ENCODE measurements around the gene AMZ1.

Gene AMZ1

DNA sequence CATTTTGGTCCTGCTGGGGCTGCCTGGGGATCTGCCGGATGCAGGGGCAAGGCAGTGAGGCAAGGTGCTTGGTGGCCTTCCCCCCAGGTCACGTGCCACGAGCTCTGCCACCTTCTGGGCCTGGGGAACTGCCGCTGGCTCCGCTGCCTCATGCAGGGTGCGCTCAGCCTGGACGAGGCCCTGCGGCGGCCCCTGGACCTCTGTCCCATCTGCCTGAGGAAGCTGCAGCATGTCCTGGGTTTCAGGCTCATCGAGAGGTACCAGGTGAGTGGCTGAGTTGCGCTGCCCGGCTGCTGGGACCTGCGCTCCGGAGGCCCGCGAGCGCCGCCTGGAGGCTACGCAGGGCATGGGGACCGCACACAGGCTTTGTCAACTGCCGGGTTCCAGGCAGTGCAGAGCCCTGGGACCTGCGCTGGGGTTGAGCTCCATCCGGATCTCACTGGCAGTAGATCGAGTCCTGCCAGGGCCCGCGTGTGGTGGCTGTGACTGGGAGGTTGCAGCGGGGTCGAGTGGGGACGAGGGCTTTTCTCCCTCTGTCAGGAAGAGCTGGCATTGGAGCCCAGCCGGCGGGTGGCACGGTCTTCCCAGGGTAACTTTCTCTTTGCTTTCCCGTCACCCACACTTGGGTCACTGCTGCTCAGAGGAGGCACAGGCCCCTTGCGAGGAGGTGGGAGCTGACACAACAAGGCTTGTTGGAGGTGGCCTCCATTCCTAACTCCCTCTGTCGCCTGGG is 21.7 kb downstream of the AMZ1 start:
- H3K4me1 ChIP-seq (ENCODE audit: control insufficient read depth in 1 of 2, insufficient read depth in 2 of 2, low read length in 2 of 2), result no peaks in the 10 kb centered on the region
- no peaks in the 10 kb centered on the region for H3K27me3 ChIP-seq (ENCODE audit: low read depth, low read length)
- H3K4me3 ChIP-seq (ENCODE audit: low read depth in 1 of 2, low read length in 2 of 2), result peak overlapping the region; percentile 12 to 48
- H3K36me3 ChIP-seq (ENCODE audit: control insufficient read depth in 1 of 2, insufficient read depth in 2 of 2, low read length in 2 of 2), result peaks cover 0 to under 1% of the 10 kb centered on the region in 2 donors
- peaks cover 0 to 3% of the 10 kb centered on the region in 2 donors for H3K9me3 ChIP-seq (ENCODE audit: control insufficient read depth in 1 of 2, low read length in 2 of 2)
- no peak overlapping the region for H3K27ac ChIP-seq (ENCODE audit: low read length)

DNA sequence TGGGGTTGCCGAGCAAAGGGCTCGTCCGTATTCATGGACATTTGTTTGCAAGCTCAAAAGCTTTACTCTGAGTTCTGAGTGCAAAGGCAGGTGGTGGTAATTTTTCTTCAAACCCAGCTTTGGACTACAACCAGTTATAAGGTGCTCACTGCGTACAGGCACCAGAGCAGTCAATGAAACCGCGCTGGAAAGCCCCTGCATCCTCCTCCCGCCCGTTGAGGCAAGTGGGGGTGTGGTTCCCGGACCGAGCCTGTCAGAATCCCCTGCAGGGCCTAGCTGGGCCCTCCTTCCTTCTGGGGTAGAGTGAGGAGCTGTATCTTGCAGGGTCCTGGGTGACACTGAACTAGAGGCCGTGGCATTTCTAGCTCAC is 22.3 kb downstream of the AMZ1 start:
- Histone ChIP-seq H3K4me3 (ENCODE audit: low read depth in 1 of 2, low read length in 2 of 2) (peak overlapping the region in 1 of 2 donors; percentile 48), H3K9me3 (ENCODE audit: control insufficient read depth in 1 of 2, low read length in 2 of 2) (no peaks in the 10 kb centered on the region), H3K4me1 (ENCODE audit: control insufficient read depth in 1 of 2, insufficient read depth in 2 of 2, low read length in 2 of 2) (no peaks in the 10 kb centered on the region), H3K27me3 (ENCODE audit: low read depth, low read length) (no peaks in the 10 kb centered on the region), H3K27ac (ENCODE audit: low read length) (no peak overlapping the region), H3K36me3 (ENCODE audit: control insufficient read depth in 1 of 2, insufficient read depth in 2 of 2, low read length in 2 of 2) (peaks cover 0 to 3% of the 10 kb centered on the region in 2 donors)

DNA sequence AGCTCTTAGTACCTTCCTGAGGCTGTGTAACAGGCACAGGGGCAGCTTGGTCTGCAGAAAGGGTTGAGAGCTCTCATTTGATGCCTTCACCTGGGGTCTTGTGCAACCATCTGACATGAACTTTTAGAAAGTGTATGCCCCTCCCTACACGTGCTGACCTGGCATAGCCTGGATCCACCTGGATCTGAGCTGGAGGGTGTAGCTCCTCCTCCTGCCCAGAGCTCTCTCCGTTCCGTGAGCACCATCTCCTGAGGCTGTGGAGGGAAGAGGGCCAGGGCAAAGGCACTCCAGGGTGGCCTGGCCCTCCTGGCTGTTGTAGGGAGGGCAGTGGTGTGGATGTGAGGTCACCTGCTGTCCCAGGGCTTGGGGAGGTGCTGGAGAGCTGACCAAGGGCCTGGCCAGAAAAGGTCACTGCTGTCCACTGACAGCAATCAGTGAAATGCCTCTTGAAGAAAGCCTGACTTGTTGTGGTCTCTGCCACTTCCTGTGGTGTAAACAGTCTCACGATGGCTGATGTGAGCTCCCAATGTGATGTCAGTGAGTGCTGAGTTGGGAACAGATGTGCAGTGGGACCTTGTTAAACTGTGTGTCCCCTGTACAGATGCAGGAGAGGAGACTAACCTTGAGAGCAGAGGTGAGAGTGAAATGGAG is 23.0 kb downstream of the AMZ1 start:
- Histone ChIP-seq H3K27ac (ENCODE audit: low read length) (no peak overlapping the region), H3K4me3 (ENCODE audit: low read depth in 1 of 2, low read length in 2 of 2) (no peak overlapping the region), H3K9me3 (ENCODE audit: control insufficient read depth in 1 of 2, low read length in 2 of 2) (no peaks in the 10 kb centered on the region), H3K4me1 (ENCODE audit: control insufficient read depth in 1 of 2, insufficient read depth in 2 of 2, low read length in 2 of 2) (peaks cover 3 to 4% of the 10 kb centered on the region in 2 donors), H3K27me3 (ENCODE audit: low read depth, low read length) (no peaks in the 10 kb centered on the region), H3K36me3 (ENCODE audit: control insufficient read depth in 1 of 2, insufficient read depth in 2 of 2, low read length in 2 of 2) (peaks cover 0 to 3% of the 10 kb centered on the region in 2 donors)

DNA sequence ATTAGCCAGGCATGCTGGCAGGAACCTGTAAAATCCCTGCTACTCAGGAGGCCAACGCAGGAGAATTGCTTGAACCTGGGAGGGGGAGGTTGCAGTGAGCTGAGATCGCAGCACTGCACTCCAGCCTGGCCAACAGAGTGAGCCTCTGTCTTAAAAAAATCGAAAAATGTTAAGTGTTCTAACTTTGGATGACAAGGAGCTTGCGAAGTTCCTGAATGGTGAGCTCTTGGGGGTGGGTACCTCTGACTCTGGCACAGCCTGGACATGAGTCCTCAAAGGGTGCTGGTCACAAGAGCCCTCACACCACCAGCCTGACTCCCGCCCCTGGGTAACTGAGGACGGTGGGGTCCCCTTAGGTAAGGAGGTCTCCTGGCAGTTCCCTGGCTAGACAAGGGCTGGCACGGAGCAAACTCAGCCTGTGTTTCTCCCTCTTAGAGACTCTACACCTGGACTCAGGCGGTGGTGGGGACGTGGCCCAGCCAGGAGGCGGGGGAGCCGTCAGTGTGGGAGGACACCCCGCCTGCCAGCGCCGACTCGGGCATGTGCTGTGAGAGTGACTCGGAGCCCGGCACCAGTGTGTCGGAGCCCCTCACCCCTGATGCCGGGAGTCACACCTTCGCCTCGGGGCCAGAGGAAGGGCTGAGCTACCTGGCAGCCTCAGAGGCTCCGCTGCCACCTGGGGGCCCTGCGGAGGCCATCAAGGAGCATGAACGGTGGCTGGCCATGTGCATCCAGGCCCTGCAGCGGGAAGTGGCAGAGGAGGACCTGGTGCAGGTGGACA is 24.1 kb downstream of the AMZ1 start:
- no peaks in the 10 kb centered on the region for H3K27me3 ChIP-seq (ENCODE audit: low read depth, low read length)
- no peak overlapping the region for H3K27ac ChIP-seq (ENCODE audit: low read length)
- H3K9me3 ChIP-seq (ENCODE audit: control insufficient read depth in 1 of 2, low read length in 2 of 2), result no peaks in the 10 kb centered on the region
- peaks cover 6 to 14% of the 10 kb centered on the region in 2 donors for H3K4me1 ChIP-seq (ENCODE audit: control insufficient read depth in 1 of 2, insufficient read depth in 2 of 2, low read length in 2 of 2)
- peaks cover 0 to 3% of the 10 kb centered on the region in 2 donors for H3K36me3 ChIP-seq (ENCODE audit: control insufficient read depth in 1 of 2, insufficient read depth in 2 of 2, low read length in 2 of 2)
- no peak overlapping the region for H3K4me3 ChIP-seq (ENCODE audit: low read depth in 1 of 2, low read length in 2 of 2)

DNA sequence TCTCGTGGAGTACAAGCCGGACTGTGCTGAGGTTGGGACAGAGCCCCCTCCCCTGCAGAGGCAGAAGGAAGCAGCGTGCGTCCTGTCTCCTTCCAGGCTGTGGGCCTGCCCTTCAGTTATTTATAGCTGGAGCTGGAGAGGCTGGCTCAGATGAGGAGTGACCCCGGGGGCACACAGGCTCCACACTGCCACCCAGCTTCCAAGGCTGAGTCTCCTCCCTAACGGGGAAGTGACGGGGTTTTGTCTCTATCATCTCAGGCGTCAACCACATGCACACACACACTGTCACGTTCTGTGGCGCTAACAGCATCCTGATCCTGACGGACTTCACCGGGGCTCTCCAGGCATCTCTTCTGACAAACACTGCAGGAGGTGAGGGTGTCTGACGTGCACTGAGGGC is 25.4 kb downstream of the AMZ1 start:
- H3K4me3 ChIP-seq (ENCODE audit: low read depth in 1 of 2, low read length in 2 of 2), result no peak overlapping the region
- no peak overlapping the region for H3K27ac ChIP-seq (ENCODE audit: low read length)
- peaks cover 6 to 22% of the 10 kb centered on the region in 2 donors for H3K4me1 ChIP-seq (ENCODE audit: control insufficient read depth in 1 of 2, insufficient read depth in 2 of 2, low read length in 2 of 2)
- H3K9me3 ChIP-seq (ENCODE audit: control insufficient read depth in 1 of 2, low read length in 2 of 2), result no peaks in the 10 kb centered on the region
- H3K27me3 ChIP-seq (ENCODE audit: low read depth, low read length), result no peaks in the 10 kb centered on the region
- peaks cover 0 to 3% of the 10 kb centered on the region in 2 donors for H3K36me3 ChIP-seq (ENCODE audit: control insufficient read depth in 1 of 2, insufficient read depth in 2 of 2, low read length in 2 of 2)

DNA sequence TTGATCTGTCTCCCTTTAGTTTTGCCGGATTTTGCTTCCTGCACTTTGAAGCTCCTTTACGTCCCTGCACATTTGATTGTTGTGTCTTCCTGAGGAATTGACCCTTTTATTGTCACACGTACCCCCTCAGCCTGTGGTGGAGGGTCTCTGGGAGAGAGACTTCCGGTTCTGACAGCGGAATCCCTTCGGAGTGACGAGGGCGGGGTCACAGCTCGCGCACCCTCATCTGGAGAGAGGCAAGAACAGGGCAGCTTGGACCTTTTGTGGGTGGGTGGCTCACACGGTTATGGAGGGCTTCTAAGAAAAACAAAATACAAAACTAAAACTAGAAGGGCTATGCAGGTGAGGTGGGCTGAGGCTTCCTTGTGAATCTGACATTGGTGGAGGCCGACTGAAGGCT is 26.0 kb downstream of the AMZ1 start:
- Histone ChIP-seq H3K27ac (ENCODE audit: low read length) (no peak overlapping the region), H3K4me3 (ENCODE audit: low read depth in 1 of 2, low read length in 2 of 2) (no peak overlapping the region), H3K27me3 (ENCODE audit: low read depth, low read length) (no peaks in the 10 kb centered on the region), H3K4me1 (ENCODE audit: control insufficient read depth in 1 of 2, insufficient read depth in 2 of 2, low read length in 2 of 2) (peaks cover 6 to 22% of the 10 kb centered on the region in 2 donors), H3K9me3 (ENCODE audit: control insufficient read depth in 1 of 2, low read length in 2 of 2) (no peaks in the 10 kb centered on the region), H3K36me3 (ENCODE audit: control insufficient read depth in 1 of 2, insufficient read depth in 2 of 2, low read length in 2 of 2) (peaks cover 0 to 3% of the 10 kb centered on the region in 2 donors)

DNA sequence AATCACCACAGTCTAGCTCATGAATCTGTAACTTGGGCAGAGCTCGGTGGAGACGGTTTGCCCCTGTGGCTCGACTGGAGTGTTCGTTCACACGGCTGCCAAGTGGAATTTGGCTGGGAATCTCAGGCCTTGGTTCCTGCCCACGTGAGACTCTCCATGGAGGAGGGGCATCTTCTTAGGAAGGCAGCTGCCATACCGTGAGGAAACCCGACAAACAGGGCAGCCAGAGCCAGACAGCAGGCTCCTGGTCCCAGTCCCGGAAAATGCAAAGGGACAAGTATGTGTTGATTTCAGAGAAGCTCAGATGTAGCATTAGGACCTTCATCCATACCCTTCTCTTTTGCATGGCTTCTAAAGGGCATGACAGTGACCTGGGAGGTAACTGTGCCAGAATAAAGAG is 26.6 kb downstream of the AMZ1 start:
- H3K4me1 ChIP-seq (ENCODE audit: control insufficient read depth in 1 of 2, insufficient read depth in 2 of 2, low read length in 2 of 2), result peaks cover 6 to 22% of the 10 kb centered on the region in 2 donors
- H3K4me3 ChIP-seq (ENCODE audit: low read depth in 1 of 2, low read length in 2 of 2), result no peak overlapping the region
- H3K36me3 ChIP-seq (ENCODE audit: control insufficient read depth in 1 of 2, insufficient read depth in 2 of 2, low read length in 2 of 2), result peaks cover 0 to 3% of the 10 kb centered on the region in 2 donors
- H3K27ac ChIP-seq (ENCODE audit: low read length), result no peak overlapping the region
- H3K9me3 ChIP-seq (ENCODE audit: control insufficient read depth in 1 of 2, low read length in 2 of 2), result no peaks in the 10 kb centered on the region
- no peaks in the 10 kb centered on the region for H3K27me3 ChIP-seq (ENCODE audit: low read depth, low read length)

DNA sequence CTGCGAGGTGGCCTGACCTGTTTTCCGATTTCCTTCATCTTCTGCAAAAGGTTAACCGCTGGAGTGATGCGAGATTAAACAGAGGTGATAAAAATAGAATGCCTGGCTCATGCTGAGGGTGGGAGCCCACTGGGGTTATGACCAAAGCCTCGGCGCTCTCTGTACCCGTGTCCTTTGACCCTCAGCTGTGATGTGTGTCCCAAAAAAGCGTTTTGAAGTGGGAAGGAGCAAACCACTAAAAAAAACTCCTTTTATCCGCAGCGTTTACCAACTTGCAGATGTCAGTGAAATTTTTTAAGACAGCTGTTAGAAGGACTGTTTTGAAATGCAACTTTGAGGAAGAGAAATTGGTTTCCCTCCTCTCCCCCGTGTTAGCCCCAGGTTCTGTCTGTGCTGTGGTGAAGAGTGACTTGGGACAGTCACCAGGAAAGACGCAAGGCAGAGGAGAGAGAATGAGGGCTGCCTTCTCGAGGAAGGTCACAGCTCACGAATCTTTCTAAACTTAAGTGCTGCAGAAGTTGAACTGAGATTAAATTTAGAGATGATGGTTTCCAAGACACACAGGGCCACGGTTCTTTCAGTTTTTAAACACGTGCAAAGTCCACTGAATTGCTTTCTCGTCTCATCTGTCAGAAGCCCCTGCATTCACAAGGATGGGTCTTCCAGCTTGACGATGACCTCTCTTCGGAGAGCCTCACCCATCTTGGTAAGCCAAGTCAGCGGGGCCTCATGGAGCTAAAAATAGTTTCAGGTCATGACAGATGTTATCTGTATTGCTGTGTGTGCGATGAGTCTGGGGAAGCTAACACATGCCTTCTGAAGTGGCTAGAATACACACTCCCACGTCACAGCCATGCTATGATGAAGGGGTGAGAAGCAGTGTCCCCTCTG is 27.6 kb downstream of the AMZ1 start:
- Histone ChIP-seq H3K4me1 (ENCODE audit: control insufficient read depth in 1 of 2, insufficient read depth in 2 of 2, low read length in 2 of 2) (peaks cover 6 to 22% of the 10 kb centered on the region in 2 donors), H3K27me3 (ENCODE audit: low read depth, low read length) (no peaks in the 10 kb centered on the region), H3K9me3 (ENCODE audit: control insufficient read depth in 1 of 2, low read length in 2 of 2) (no peaks in the 10 kb centered on the region), H3K36me3 (ENCODE audit: control insufficient read depth in 1 of 2, insufficient read depth in 2 of 2, low read length in 2 of 2) (peaks cover 0 to 3% of the 10 kb centered on the region in 2 donors), H3K4me3 (ENCODE audit: low read depth in 1 of 2, low read length in 2 of 2) (no peak overlapping the region), H3K27ac (ENCODE audit: low read length) (no peak overlapping the region)

DNA sequence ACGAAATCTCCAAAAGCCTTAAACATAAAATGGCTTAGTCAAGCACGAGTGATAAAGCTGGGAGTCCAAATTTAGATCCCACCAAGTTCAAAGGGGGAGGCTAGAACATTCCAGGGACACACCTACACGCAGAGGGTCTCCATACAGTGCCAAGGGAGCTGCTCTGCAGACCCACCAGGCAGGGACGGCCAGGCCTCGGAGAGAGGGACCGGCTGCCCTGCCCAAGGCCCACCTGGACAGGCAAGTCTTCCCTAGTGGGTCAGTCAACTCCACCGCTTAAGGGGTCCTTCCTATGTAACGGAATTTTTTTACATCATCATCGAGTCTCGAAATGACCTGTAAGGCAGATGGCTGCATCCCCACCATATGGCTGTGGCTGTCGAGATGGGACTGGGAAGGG is 28.5 kb downstream of the AMZ1 start:
- no peak overlapping the region for H3K4me3 ChIP-seq (ENCODE audit: low read depth in 1 of 2, low read length in 2 of 2)
- no peaks in the 10 kb centered on the region for H3K9me3 ChIP-seq (ENCODE audit: control insufficient read depth in 1 of 2, low read length in 2 of 2)
- H3K27ac ChIP-seq (ENCODE audit: low read length), result no peak overlapping the region
- H3K4me1 ChIP-seq (ENCODE audit: control insufficient read depth in 1 of 2, insufficient read depth in 2 of 2, low read length in 2 of 2), result peaks cover 6 to 22% of the 10 kb centered on the region in 2 donors
- peaks cover 0 to 7% of the 10 kb centered on the region in 2 donors for H3K36me3 ChIP-seq (ENCODE audit: control insufficient read depth in 1 of 2, insufficient read depth in 2 of 2, low read length in 2 of 2)
- no peaks in the 10 kb centered on the region for H3K27me3 ChIP-seq (ENCODE audit: low read depth, low read length)

DNA sequence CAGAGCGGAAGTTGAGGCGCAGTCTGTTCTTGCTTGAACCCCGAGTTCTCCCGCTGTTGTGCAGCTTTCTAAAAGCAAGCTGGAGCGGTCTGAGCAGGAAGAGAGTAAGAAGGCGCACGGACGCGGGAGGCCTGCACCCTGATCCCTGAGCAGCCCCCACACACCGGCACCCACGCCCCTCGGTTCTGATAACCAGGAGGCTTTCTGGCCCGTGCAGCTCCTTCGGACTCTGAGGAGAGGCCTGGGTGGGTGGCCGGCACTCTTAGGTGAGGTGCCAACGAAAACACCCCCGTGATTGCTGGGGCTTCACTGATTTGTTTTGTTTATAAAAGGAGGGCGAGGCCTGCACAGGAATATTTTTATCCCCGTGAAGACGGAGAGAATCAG is 28.9 kb downstream of the AMZ1 start:
- H3K27ac ChIP-seq (ENCODE audit: low read length), result no peak overlapping the region
- peaks cover 6 to 22% of the 10 kb centered on the region in 2 donors for H3K4me1 ChIP-seq (ENCODE audit: control insufficient read depth in 1 of 2, insufficient read depth in 2 of 2, low read length in 2 of 2)
- H3K36me3 ChIP-seq (ENCODE audit: control insufficient read depth in 1 of 2, insufficient read depth in 2 of 2, low read length in 2 of 2), result peaks cover 0 to 7% of the 10 kb centered on the region in 2 donors
- no peaks in the 10 kb centered on the region for H3K27me3 ChIP-seq (ENCODE audit: low read depth, low read length)
- H3K4me3 ChIP-seq (ENCODE audit: low read depth in 1 of 2, low read length in 2 of 2), result peak overlapping the region in 1 of 2 donors; percentile 33
- H3K9me3 ChIP-seq (ENCODE audit: control insufficient read depth in 1 of 2, low read length in 2 of 2), result no peaks in the 10 kb centered on the region

All from muscle layer of duodenum (tissue), 2 donors.